ENCODE results near the gene MYO5B. TPM values are rescaled to one million over a fixed set of nuclear protein-coding genes. Genes with fewer than 3 reads are reported as not detected.

MYO5B gene
- total and polyA plus RNA-seq, 10 of the 15 experiments (the other 5 are each of a cell fraction or from before 2014, with no cell fraction given) = 2.5 to 4.5 (median 3.3) TPM

GRCh38 chr18:49813319-49814146 lies 381.4 kb downstream of the MYO5B start, which contains the start of gene ACAA2 (continued):
- TF ChIP-seq MYC (IDR thresholded peaks at IDR 0.05; ENCODE audit: insufficient read depth, insufficient read length, insufficient replicate concordance, low read length, severe bottlenecking) (no peak), WRNIP1 (IDR thresholded peaks at IDR 0.05; ENCODE audit: borderline replicate concordance, low read depth, low read length) (no peak), NR2F1 (conservative IDR thresholded peaks at IDR 0.05) (peak; percentile 96), ATF2 (IDR thresholded peaks at IDR 0.05; ENCODE audit: low read length) (no peak), IRF5 (IDR thresholded peaks at IDR 0.05; ENCODE audit: borderline replicate concordance) (no peak; the same call in 1 of the 2 replicates), STAT1 (conservative IDR thresholded peaks at IDR 0.05) (0 out of 2 replicates have a peak, but pooled peaks have one; percentile 39), TBL1XR1 (IDR thresholded peaks at IDR 0.05; ENCODE audit: low read depth, low read length) (peak; percentile 24; the same call in 1 of the 2 replicates), RELB (IDR thresholded peaks at IDR 0.05; ENCODE audit: low read depth) (peak; percentile 55; the same call in 1 of the 2 replicates), ESRRA (IDR thresholded peaks at IDR 0.05; ENCODE audit: low read length) (no peak), PAX8 (IDR thresholded peaks at IDR 0.05) (no peak), POU2F2 (IDR thresholded peaks at IDR 0.05; ENCODE audit: borderline replicate concordance, low read depth, low read length) (0 out of 3 replicates have a peak, but pooled peaks have one; percentile 10), ZNF687 (IDR thresholded peaks at IDR 0.05) (peak; percentile 40; the same call in 1 of the 2 replicates), ZBTB11 (CRISPR knock-in tag; IDR thresholded peaks at IDR 0.05) (no peak), HCFC1 (IDR thresholded peaks at IDR 0.05; ENCODE audit: low read length) (no peak), ZNF274 (IDR thresholded peaks at IDR 0.05; ENCODE audit: insufficient read depth, insufficient read length) (no peak), MAX (IDR thresholded peaks at IDR 0.05; ENCODE audit: low read depth, low read length) (no peak)
